Measurements from ENCODE around the gene IL4R. TPM values are rescaled to one million over a fixed set of nuclear protein-coding genes. Genes with fewer than 3 reads are reported as not detected.

Gene IL4R
- total RNA-seq, 1 experiment from 2014 or later: 99.0 TPM

DNA sequence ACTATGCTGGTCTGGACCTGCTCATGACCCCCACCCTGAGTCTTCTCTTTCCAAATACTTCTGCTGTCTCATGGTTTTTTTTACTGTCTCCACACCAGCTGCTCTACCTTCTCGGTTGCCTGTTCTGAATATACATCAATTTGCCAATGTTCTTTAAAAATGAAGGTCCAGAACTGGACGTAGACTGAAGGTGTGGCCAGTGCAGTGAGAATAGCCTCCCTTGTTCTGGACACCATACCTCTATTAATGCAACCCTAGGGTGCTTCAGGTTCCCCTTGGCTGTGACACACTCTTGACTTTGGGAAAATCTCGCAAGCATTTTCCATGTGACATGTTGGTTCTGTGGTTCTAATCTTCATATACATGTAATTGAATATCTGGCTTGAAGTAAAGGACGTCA lies 72.9 kb downstream of the IL4R start:
- CTCF ChIA-PET: no interaction called here
- intact Hi-C loops (cut with micrococcal nuclease; ENCODE audit: unreplicated experiment): no loop called here
- H3K9me3 Mint-ChIP-seq (ENCODE audit: low read depth, unreplicated experiment): peaks cover 4% of the 10 kb centered on the region
- H3K27me3 Mint-ChIP-seq (ENCODE audit: unreplicated experiment): peaks cover 87% of the 10 kb centered on the region
- H3K36me3 Mint-ChIP-seq (ENCODE audit: insufficient read depth, unreplicated experiment): no peaks in the 10 kb centered on the region
- no TSS peak for BruUV-seq (replicated peaks)
- H3K27ac Mint-ChIP-seq (ENCODE audit: unreplicated experiment): no peak overlapping the region
- no peak overlapping the region for H3K4me3 Mint-ChIP-seq (ENCODE audit: low read depth, unreplicated experiment)
- no peak for DNase-seq
- TF ChIP-seq, protein P1, sequence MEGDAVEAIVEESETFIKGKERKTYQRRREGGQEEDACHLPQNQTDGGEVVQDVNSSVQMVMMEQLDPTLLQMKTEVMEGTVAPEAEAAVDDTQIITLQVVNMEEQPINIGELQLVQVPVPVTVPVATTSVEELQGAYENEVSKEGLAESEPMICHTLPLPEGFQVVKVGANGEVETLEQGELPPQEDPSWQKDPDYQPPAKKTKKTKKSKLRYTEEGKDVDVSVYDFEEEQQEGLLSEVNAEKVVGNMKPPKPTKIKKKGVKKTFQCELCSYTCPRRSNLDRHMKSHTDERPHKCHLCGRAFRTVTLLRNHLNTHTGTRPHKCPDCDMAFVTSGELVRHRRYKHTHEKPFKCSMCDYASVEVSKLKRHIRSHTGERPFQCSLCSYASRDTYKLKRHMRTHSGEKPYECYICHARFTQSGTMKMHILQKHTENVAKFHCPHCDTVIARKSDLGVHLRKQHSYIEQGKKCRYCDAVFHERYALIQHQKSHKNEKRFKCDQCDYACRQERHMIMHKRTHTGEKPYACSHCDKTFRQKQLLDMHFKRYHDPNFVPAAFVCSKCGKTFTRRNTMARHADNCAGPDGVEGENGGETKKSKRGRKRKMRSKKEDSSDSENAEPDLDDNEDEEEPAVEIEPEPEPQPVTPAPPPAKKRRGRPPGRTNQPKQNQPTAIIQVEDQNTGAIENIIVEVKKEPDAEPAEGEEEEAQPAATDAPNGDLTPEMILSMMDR (IDR thresholded peaks at IDR 0.05; ENCODE audit: unreplicated experiment): no peak
- no peaks in the 10 kb centered on the region for H3K4me1 Mint-ChIP-seq (ENCODE audit: low read depth, unreplicated experiment)

DNA sequence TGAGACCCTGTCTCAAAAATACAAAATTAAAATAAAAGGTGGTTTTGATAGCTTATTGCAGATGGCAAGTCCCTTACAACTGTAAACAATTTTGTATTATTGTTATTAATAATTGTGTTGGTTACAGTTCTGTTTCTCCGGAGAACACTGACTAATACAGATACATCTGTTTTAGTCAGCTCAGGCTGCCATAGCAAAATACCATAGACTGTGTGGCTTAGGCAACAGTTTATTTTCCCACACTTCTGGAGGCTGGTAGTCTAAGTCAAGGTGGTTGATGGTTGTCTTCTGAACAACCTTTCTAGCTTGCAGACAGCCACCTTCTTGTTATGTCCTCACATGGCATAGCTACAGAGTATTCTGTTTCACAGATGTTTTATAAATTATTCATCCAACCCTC lies 74.0 kb downstream of the IL4R start:
- TF ChIP-seq, protein P1 (IDR thresholded peaks at IDR 0.05; ENCODE audit: unreplicated experiment): no peak
- intact Hi-C loops (cut with micrococcal nuclease; ENCODE audit: unreplicated experiment): no loop called here
- BruUV-seq (replicated peaks): no TSS peak
- DNase-seq: no peak
- H3K36me3 Mint-ChIP-seq (ENCODE audit: insufficient read depth, unreplicated experiment): no peaks in the 10 kb centered on the region
- no peak overlapping the region for H3K4me3 Mint-ChIP-seq (ENCODE audit: low read depth, unreplicated experiment)
- no peak overlapping the region for H3K27ac Mint-ChIP-seq (ENCODE audit: unreplicated experiment)
- CTCF ChIA-PET: interaction anchor here (0.6 to 1.2 kb wide), 2 partner anchors 13 to 17 kb away, joined by 3 to 5 read pairs; no protein-coding TSS in a partner anchor
- H3K4me1 Mint-ChIP-seq (ENCODE audit: low read depth, unreplicated experiment): no peaks in the 10 kb centered on the region
- peaks cover 4% of the 10 kb centered on the region for H3K9me3 Mint-ChIP-seq (ENCODE audit: low read depth, unreplicated experiment)
- H3K27me3 Mint-ChIP-seq (ENCODE audit: unreplicated experiment): peaks cover 87% of the 10 kb centered on the region

DNA sequence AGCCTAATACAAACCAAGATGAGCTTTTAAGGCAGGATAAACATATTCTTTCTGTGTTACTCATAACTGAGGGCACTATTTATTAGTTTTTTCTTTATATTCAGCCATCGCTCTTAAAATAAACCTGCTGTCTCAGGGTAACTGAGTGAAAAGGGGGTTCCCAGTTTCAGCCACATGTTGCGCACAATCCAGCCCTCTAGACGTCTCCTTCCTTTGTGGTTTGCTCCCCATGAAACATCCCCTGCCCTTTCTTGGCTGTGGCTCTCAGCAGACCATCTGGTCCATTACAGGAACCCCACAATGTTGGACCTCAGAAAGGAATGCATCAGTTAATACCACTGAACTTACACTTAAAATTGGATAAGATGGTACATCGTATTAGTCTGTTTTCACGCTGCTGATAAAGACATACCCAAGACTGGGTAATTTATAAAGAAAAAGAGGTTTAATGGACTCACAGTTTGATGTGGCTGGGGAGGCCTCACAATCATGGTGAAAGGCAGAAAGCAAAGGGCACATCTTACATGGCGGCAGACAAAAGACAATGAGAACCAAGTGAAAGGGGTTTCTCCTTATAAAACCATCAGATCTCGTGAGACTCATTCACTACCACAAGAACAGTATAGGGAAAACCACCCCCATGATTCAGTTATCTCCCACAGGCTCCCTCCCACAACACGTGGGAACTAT lies 75.6 kb downstream of the IL4R start:
- Mint-ChIP-seq H3K4me1 (ENCODE audit: low read depth, unreplicated experiment) (no peaks in the 10 kb centered on the region), H3K4me3 (ENCODE audit: low read depth, unreplicated experiment) (no peak overlapping the region), H3K27me3 (ENCODE audit: unreplicated experiment) (peaks cover 87% of the 10 kb centered on the region), H3K9me3 (ENCODE audit: low read depth, unreplicated experiment) (peaks cover 4% of the 10 kb centered on the region), H3K27ac (ENCODE audit: unreplicated experiment) (no peak overlapping the region), H3K36me3 (ENCODE audit: insufficient read depth, unreplicated experiment) (no peaks in the 10 kb centered on the region)
- TF ChIP-seq, protein P1 (IDR thresholded peaks at IDR 0.05; ENCODE audit: unreplicated experiment): no peak
- BruUV-seq (replicated peaks): no TSS peak
- CTCF ChIA-PET: no interaction called here
- DNase-seq: no peak
- intact Hi-C loops (cut with micrococcal nuclease; ENCODE audit: unreplicated experiment): no loop called here

DNA sequence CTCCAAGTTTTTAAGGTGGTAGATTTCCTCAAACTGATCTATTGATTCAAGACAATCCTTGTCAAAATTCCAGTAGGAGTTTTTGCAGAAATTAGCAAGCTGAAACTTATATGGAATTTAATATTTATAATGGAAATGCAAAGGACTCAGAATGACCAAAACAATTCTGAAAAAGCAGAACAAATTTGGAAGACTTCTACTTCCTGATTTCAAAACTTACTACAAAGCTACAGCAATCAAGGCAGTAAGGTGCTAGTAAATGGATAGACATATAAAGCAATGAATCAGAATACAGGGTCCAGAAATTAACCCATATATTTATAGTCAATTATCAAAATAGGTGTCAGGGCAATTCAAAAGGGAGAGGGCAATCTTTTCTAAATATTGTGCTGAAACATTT lies 76.4 kb downstream of the IL4R start:
- BruUV-seq (replicated peaks): no TSS peak
- Mint-ChIP-seq H3K4me3 (ENCODE audit: low read depth, unreplicated experiment) (no peak overlapping the region), H3K9me3 (ENCODE audit: low read depth, unreplicated experiment) (peaks cover 8% of the 10 kb centered on the region), H3K4me1 (ENCODE audit: low read depth, unreplicated experiment) (no peaks in the 10 kb centered on the region), H3K27ac (ENCODE audit: unreplicated experiment) (no peak overlapping the region), H3K36me3 (ENCODE audit: insufficient read depth, unreplicated experiment) (no peaks in the 10 kb centered on the region), H3K27me3 (ENCODE audit: unreplicated experiment) (peaks cover 87% of the 10 kb centered on the region)
- CTCF ChIA-PET: no interaction called here
- no peak for DNase-seq
- intact Hi-C loops (cut with micrococcal nuclease; ENCODE audit: unreplicated experiment): no loop called here
- TF ChIP-seq, protein P1 (IDR thresholded peaks at IDR 0.05; ENCODE audit: unreplicated experiment): no peak
